ENCODE measurements around the gene XPC.

Gene XPC

DNA sequence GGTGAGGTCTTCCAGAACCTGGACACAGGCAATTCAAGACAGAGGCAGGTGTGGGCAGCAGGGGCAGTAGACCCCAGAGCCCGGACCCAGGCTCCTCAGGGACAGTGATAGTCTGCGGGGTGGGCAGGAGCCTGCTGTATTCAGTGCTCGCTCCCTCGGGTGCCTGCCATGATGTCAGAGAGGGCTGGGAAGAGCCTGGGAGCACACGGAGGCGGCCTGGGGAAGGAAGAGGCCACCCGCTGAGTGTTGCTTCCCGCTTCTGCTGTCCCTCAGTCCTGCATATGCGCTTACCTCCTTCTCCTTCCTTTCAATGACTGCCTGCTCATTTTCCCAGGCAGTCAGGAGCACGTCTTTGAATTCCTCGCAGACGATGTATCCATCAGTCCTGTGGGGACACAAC lies 30.8 kb downstream of the XPC start:
- no peak for DNase-seq (ENCODE audit: low read depth in 2 of 2)

DNA sequence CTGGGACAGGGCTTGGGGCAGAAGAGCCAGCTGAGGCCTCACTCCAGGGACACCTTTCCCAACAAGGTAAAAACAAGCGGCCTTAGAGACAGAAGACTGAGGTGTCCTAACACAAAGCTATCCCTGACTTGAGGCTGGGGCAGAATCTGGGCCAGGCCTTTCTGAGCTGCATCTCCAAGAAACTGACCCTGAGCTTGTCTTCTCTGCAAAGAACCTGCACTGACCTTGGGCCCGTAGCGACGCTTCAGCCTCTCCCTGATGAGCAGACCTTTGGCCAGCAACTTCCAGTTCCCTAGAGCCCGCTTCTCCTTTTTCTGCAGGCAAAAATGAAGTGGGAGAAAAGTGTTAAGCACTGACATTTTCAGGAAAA lies 31.4 kb downstream of the XPC start:
- DNase-seq (ENCODE audit: low read depth in 2 of 2), result no peak

DNA sequence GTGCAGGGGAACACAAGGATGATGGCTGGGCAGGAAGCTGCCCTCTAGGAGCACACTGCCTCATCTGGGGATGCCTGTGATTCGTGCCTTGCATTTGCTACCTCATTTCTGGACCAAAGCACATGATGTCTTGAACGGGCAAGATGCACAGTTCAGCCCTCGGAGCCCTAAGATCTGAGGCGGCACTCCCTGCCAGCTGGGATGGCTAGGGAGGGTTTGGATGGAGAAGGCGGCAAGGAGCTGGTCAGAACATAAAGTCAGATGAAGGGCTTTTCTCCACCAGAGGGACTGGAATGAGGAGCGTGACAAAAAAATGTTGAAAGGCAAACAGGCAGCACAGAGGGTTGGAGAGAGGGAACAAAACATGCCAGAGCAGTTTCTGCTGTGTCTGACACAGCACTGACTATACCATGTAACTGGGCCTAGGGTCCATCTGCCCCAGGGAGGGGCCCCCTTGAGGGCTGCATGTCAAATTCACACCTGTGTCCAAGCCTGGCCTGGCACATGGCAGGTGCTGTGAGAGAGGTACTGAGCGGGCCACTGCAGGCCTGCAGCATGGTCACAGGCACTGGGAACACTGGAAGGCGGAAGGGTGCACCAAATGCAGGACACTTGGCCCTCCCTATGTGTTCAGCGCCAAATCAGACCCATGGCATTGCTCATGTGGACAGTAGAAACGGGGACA lies 31.9 kb downstream of the XPC start:
- DNase-seq (ENCODE audit: low read depth in 2 of 2), result no peak

DNA sequence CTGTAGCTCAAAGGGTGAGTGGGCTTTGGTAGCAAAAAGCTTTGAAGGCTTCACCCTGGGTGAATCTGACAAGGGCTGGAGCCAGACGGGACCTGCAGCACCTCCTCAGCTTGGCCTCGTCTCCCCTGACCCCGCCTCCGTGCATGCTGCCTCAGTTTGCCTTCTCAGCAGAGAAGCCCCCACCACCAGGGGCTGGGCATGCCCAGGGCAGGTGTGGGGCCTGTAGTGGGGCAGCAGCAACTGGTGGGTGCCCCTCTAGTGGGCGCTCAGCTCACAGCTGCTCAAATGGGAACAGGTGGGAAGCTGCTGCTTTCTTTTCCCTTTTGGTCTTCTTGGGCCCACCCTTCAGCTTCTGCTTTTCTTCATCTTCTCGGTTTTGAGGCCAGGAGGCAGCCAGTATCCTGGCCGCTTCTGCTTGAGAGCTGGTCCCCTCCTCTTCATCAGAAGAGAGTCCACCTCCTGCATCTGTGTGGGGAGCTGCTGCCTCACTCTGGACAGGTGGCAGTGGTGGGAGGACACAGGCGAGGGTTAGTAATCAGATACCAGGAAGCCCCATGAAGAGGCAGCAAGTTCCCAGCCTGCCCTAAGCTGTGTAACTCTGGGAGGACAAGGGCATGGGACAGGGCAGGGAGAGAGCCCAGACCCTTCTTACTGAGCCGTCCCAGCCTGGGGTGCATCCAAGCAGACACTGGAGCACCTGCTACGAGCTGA lies 32.6 kb downstream of the XPC start:
- DNase-seq (ENCODE audit: low read depth in 2 of 2), result no peak

DNA sequence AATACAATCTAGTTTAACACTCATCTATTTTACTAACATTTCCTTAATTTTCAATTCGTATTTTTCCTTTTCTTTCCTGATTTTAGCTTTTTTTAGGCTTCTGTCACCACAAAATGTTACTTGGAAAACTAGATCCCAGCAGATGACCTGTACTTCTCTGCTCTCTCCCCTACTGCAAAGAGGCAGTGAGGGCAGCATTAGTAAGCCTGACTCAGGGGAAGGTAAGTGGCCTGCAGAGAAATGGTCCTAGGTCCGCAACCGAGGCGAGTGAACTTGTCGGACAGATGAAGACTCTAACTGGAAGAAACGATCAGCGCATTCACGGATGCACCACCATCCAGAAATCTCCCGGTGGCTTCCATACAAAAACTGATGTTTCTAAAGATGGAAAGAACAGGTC lies 33.2 kb downstream of the XPC start:
- no peak for DNase-seq (ENCODE audit: low read depth in 2 of 2)

DNA sequence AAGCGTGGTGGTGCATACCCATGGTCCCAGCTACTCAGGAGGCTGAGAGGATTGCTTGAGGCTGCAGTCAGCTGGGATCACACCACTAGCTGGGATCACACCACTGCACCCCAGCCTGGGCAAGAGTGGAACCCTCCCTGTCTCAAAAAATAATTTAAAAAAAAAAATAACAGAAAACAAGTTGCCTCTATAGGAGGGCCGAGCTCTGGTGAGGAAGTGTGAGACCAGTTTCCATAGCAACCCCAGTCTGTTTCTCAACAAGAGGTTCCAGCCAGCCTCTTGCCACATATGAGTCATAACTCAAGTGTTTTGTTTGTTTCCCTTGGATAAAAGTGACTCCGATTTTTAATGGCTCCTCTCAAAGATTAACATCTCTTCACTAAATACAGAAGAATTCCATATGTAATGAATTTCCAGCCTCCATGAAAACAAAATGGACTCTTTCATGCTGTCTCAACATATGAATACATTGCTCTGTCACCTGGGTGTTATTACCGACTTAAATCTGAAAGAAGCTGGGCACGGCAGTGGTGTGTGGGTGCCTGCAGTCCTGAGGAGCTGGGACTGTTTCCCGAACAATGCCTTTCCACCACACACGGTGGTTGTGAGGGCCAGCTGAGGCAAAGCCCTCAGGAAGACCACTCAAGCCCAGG lies 33.9 kb downstream of the XPC start:
- peak in 1 of 2 donors; percentile 26 for DNase-seq (ENCODE audit: low read depth in 2 of 2)

DNA sequence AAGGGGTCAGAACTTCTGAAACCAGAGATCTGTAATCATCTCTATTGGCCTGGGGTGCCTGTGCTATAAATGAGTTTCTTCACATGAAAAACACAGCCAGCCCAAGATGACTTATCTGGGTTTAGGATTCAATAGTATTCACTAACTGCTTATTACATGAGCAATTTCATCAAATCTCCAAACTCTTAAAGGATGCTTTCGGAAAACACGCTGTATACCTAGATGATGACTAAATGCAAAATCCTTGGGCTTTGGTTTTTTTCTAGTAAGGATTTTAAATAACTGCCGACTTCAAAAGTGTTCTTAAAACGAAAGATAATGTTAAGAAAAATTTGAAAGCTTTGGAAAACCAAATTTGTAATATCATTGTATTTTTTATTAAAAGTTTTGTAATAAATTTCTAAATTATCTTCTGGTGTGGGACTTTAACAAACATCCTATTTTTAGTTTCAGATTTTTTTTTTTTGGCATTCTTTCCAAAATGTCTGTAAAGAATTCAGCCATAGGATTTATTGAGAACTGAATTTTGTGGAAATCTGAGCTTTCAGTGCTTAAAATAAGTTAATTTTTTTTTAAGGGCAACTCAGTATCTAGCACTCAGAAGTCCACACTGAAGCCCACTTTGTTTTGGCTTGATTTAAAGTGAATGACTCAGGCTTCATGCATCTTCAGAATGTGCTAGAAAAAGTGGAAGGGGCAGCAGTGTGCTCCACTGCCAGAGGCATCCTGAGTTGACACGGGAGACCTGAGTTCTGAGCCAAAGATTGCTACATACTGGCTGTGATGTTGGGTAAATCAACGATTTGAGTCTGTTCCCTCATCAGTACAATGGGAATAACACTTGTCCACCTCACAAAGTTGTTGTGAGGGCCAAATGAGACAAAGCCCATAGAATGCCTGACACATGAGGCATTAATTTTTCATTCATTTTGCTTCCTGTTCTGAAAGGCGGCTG lies 34.9 kb downstream of the XPC start:
- DNase-seq (ENCODE audit: low read depth in 2 of 2), result no peak

DNA sequence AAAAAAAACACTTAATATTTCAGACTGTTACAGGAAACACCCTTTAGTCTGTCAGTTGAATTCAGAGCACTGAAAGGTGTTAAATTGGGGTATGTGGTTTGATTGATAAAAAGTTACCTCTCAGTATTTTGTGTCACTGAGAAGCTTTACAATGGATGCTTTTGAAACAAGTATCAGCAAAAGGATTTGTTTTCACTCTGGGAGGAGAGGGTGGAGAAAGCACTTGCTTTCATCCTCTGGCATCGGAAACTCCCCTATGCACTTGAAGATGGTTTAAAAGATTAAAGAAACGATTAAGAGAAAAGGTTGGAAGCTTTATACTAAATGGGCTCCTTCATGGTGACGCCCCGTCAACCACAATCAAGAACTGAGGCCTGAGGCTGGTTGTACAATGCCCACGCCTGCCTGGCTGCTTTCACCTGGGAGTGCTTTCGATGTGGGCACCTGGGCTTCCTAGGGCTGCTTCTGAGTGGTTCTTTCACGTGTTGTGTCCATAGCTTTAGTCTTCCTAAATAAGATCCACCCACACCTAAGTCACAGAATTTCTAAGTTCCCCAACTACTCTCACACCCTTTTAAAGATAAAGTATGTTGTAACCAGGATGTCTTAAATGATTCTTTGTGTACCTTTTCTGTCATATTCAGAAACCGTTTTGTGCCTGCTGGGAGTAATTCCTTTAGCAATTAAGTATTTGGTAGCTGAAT lies 35.7 kb downstream of the XPC start:
- DNase-seq (ENCODE audit: low read depth in 2 of 2), result peak in 1 of 2 donors; percentile 17

DNA sequence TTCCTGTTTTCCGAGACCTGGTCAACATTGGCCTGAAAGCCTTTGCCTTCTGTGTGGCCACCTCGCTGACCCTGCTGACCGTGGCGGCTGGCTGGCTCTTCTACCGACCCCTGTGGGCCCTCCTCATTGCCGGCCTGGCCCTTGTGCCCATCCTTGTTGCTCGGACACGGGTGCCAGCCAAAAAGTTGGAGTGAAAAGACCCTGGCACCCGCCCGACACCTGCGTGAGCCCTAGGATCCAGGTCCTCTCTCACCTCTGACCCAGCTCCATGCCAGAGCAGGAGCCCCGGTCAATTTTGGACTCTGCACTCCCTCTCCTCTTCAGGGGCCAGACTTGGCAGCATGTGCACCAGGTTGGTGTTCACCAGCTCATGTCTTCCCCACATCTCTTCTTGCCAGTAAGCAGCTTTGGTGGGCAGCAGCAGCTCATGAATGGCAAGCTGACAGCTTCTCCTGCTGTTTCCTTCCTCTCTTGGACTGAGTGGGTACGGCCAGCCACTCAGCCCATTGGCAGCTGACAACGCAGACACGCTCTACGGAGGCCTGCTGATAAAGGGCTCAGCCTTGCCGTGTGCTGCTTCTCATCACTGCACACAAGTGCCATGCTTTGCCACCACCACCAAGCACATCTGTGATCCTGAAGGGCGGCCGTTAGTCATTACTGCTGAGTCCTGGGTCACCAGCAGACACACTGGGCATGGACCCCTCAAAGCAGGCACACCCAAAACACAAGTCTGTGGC lies 36.6 kb downstream of the XPC start:
- no peak for DNase-seq (ENCODE audit: low read depth in 2 of 2)

DNA sequence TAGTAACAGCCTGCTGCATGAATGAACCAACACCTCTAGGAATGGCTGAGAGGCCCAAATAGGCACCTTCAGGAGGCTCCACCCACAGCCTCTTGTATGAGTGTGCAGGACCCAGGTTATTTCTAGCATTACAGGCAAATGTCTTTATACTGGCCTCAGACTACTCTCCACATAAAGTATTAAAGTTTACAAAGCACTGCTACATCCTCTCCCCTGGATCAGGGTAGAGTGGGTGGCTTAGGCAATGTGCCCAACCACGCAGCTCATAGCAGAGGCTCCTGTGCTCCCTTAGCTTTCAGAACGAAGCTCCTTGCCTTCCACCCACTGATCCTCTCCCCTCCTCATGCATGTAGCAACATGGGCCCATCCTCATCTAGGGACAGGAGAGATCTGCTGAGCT lies 37.3 kb downstream of the XPC start:
- DNase-seq (ENCODE audit: low read depth in 2 of 2), result no peak

DNA sequence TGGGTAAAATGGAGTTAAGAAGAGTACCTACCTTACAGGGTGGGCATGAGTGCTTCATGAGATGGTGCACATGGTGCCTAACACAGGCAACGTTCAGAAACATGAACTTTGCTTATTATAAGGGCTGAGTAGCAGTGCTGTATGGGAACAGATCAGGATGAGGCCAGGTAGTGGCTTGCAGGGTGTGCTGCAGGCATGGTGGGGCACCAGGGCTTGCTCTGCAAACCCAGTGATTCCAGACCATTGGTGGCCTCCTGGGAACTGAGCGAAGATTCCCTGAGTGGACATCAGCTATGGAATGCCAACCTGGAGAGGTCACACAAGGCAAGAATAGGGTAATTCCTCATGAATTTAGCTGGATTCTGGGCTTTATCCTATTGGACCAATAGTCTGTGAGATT lies 37.7 kb downstream of the XPC start:
- DNase-seq (ENCODE audit: low read depth in 2 of 2), result no peak

DNA sequence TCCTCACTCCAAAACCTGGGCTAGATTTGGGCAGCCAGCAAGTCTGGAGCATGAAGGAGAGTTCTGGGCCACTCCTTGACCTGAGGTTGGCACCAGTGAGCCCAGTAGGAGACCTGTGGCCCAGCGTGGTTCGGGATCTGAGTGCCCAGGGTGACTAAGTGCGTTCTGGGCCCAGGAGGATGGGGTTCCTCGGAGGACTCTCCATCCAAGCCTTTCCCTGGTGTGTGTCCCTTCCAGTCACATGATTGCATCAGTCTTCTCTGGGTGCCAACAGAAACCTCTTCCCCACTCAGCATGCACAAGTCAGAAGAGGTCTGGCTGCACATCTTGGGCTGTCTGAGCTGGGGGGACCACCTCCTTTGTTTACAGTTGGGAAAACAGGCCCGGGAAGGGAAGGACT lies 38.6 kb downstream of the XPC start:
- no peak for DNase-seq (ENCODE audit: low read depth in 2 of 2)

DNA sequence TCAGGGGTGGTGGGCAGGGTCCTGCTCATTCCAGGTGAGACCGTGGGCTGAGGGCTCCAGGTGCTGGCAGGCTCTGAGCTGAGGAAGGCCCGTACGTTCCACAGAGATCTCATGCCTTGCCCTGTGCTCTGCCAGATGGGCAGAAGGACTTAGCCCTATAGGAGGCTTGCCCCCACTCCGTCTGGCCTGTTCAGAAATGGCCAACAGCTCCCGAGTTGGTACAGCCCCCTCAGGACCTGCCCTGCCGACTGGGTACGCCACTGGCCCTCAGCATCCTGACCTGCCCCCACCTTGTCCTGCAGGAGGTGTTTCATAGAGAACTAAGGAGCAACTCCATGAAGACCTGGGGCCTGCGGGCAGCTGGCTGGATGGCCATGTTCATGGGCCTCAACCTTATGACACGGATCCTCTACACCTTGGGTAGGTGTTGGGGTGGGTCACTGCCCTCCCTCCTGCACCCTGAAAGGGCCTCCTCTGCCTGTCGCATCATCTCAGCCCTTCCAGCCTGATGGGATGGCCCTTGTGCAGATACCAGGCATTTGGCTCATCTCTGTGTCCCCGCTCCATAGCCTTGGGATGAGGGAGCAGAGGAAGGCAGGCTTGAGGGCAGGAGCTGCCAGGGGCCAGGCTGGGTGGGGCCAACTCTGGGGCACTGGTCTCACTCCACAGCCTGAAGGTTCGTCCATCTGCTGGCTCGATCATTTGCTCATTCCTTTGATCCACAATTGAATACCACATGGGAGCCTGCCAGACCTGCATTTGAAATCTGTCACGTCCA lies 39.3 kb downstream of the XPC start:
- no peak for DNase-seq (ENCODE audit: low read depth in 2 of 2)

DNA sequence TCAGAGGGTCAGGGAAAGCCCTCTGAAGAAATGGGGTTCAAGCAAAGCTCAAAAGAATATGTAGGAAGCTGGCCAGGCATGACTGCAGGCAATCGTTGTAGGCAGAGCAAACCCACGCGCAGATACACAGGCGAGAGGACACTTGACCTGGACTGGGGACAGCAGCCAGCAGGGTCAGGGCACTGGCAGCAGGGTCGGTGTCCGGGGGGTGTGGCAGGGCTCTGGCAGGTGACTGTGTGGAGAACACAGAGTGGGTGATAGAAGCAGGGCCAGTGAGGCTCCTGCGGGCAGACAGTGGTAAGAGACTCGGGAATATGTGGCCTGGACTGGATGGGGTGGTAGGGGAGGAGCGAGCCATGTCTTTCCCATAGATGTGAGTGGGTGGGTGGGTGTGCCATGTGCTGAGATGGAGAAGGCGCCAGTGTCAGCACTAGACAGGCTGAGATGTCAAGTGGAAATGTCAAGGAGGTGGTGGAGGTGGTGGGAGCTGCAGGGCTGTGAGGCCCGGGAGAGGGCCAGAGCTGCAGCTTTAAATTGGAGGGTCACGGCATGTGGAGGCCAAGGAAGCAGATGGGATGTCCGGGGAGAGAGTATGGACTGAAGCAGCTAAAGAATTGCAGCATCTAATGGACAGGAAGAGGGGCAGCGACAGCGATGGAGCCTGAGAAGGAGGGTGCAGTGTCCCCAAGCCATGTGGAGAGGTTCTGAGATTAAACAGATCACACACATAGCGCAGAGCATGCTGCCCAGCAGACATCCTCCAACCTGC lies 40.1 kb downstream of the XPC start:
- no peak for DNase-seq (ENCODE audit: low read depth in 2 of 2)

DNA sequence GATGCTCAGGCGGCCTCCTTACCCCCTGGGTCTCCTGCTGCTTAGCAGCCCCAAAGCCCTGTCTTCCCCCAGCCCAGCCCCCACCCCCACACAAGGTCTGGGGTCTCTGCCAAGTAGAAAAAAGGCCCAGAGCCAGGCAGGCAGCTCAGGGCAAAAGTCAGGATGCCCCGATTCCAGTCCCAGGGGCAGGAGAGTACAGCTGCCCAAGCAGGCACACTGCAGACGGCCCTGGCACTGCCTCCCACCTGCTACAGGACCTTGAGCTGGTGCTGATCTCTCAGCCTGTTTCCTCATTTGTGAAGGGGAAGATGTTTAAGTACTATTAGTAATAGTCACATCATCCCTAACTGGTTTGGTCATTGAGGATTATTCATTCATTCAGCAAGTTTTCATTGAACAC lies 41.0 kb downstream of the XPC start:
- DNase-seq (ENCODE audit: low read depth in 2 of 2), result no peak

DNA sequence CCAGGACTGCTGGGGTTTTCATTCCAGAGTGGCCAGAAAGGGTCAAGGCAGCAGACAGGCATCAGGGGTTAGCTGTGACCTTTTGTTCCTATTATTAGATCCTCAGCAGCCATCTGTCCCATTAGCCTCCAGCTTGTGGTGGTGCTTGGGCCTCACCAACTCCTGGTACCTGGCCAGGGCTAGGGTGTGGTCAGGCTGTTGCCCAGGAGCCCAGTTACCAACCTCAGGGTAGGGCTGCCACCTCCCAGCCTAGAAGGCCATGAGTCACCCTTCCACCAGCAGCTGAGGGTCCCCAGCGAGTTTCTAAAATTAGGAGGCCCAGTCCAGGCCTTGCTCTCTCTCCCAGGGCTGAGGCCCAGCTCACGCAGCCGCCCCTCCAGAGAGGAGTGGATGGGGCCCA lies 41.4 kb downstream of the XPC start:
- no peak for DNase-seq (ENCODE audit: low read depth in 2 of 2)

DNA sequence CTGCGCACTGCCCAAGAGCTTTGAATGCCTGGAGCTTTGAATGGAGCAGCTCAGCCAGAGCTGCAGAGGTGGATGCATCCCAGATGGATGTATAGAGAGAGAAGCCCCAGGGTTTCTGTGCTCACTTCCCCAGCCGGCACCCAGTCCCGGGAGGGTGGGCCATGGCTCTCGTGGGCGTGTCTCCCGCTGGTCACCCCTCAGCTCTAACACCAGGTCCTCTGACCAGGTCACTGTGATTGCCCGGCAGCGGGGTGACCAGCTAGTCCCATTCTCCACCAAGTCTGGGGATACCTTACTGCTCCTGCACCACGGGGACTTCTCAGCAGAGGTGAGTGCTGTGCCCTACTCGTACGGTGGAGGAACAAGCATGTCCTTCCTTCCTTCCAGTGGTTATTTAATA lies 42.8 kb downstream of the XPC start:
- no peak for DNase-seq (ENCODE audit: low read depth in 2 of 2)

DNA sequence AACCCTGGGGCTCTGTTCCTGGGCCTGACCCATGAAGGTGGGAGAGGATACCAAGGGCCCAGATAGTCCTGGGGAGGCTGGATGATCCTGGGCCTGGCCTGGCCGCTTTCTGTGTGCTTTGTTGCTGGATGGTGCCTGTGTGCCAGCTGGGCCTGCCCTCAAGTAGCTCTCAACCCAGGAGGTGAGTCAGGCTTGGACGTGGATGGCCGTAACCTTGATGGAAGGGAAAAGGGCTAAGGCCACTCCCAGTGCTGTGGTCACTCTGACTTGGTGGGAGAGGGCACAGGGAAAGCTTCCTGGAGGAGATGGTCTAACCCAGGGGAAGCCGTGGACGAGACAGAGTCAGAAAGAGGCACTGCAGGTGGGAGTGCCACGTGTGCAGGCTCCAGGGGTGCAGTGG lies 44.1 kb downstream of the XPC start:
- DNase-seq (ENCODE audit: low read depth in 2 of 2), result no peak

DNA sequence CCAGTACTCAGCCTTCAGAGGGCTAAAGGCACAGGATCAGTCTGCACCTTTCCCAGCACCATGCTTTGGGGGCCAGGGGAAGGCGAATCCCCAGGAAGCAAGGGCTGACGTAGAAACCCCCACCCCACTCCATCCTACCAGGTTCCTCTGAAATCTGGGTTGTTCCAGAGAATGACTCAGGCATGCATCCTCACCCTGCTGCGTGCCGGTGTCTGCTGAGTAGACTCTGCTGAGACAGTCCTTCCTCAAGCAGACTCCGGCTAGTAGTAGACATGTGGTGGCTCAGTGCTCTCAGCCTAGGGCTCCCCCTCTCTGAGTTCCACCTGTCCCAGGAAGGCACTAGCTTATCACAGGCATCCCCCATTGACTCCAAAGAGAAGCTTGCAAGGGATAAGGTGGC lies 44.5 kb downstream of the XPC start:
- no peak for DNase-seq (ENCODE audit: low read depth in 2 of 2)
